ENCODE data around the gene GLYR1. TPM values are rescaled to one million over a fixed set of nuclear protein-coding genes. Genes with fewer than 3 reads are reported as not detected.

The GLYR1 gene
- total and polyA plus RNA-seq, 2 of the 4 experiments (the other 2 are of a cell fraction) = 26.0 to 54.2 TPM

- H2AK9ac ChIP-seq (replicated peaks; ENCODE audit: low read depth, low read length, poor library complexity) = no peak overlapping the region
Observed at GRCh38 chr16:4754865-4755264, 92.2 kb downstream of the GLYR1 start.

More at GRCh38 chr16:4754865-4755264, 92.2 kb downstream of the GLYR1 start:
- no peak for DNase-seq
- intact Hi-C loops (cut with micrococcal nuclease) = no loop called here
- POLR2A ChIA-PET (ENCODE audit: unreplicated experiment) = no interaction called here
- H3K27ac ChIP-seq (ENCODE audit: insufficient read depth, low read length) = no peak overlapping the region
- no peaks in the 10 kb centered on the region for H3K27me3 ChIP-seq (ENCODE audit: control insufficient read depth, insufficient read depth, low read length)
- H4K5ac ChIP-seq (ENCODE audit: low read depth, low read length) = no peak overlapping the region
- no peak overlapping the region for H2AFZ ChIP-seq (replicated peaks; ENCODE audit: low read length, poor library complexity)
- no peak overlapping the region for H4K8ac ChIP-seq (ENCODE audit: low read depth in 2 of 2, low read length in 2 of 2)
- in situ Hi-C loops (cut with MboI; ENCODE audit: low sequenced_read_pairs) = no loop called here
- H3K9ac ChIP-seq (ENCODE audit: low read depth, low read length) = no peak overlapping the region
- H2BK20ac ChIP-seq (ENCODE audit: low read depth, low read length) = no peak overlapping the region
- peaks cover 63% of the 10 kb centered on the region for H3K36me3 ChIP-seq (ENCODE audit: control insufficient read depth, insufficient read depth, low read length)
- ATAC-seq (ENCODE audit: low read depth) = no peak
- no CpG with 5 or more reads among the region's 4 CpGs for WGBS, 2 experiments (ENCODE audit: extremely low coverage in 2 of 2, insufficient read length in 1 of 2)
- H2BK5ac ChIP-seq (ENCODE audit: low read depth, low read length, poor library complexity, severe bottlenecking) = no peak overlapping the region
- no peak overlapping the region for H3K4me3 ChIP-seq (ENCODE audit: insufficient read depth, low read depth, low read length)
- no peak overlapping the region for H2BK120ac ChIP-seq (ENCODE audit: low read depth, low read length)
- no peak overlapping the region for H2AK5ac ChIP-seq (ENCODE audit: low read depth, low read length)
- dilution Hi-C loops (cut with HindIII; ENCODE audit: low sequenced_read_pairs, unreplicated experiment) = no loop called here
- peaks cover 5% of the 10 kb centered on the region; the same call in 1 of the 2 replicates for H4K20me1 ChIP-seq (ENCODE audit: insufficient read depth, low read length)
- H3K4me2 ChIP-seq (ENCODE audit: low read depth, low read length) = no peak overlapping the region
- no peaks in the 10 kb centered on the region for H3K9me1 ChIP-seq (ENCODE audit: insufficient read depth, low read length)
- no peak overlapping the region for H3K56ac ChIP-seq (ENCODE audit: extremely low read depth, insufficient read depth, low read length)
- CTCF ChIA-PET = no interaction called here
- H3K14ac ChIP-seq (replicated peaks; ENCODE audit: low read depth, low read length) = no peak overlapping the region
- no peak overlapping the region for H3K23ac ChIP-seq (ENCODE audit: low read depth, low read length)
- H4K91ac ChIP-seq (ENCODE audit: insufficient read depth, low read depth, low read length) = no peak overlapping the region
- H3K4me1 ChIP-seq (ENCODE audit: control insufficient read depth, insufficient read depth, low read length) = no peaks in the 10 kb centered on the region
- no peak overlapping the region for H3K4ac ChIP-seq (ENCODE audit: low read depth, low read length)
- H3K18ac ChIP-seq (ENCODE audit: low read depth, low read length) = no peak overlapping the region
- BruUV-seq (replicated peaks) = no TSS peak
- TF ChIP-seq FOS (IDR thresholded peaks at IDR 0.05; ENCODE audit: low read depth, low read length) (no peak), MAZ (IDR thresholded peaks at IDR 0.05; ENCODE audit: borderline replicate concordance, low read depth, low read length) (no peak), CEBPB (IDR thresholded peaks at IDR 0.05; ENCODE audit: low read depth, low read length) (no peak), BHLHE40 (IDR thresholded peaks at IDR 0.05; ENCODE audit: low read depth, low read length) (no peak), CHD1 (IDR thresholded peaks at IDR 0.05; ENCODE audit: low read depth, low read length) (no peak), RCOR1 (IDR thresholded peaks at IDR 0.05; ENCODE audit: insufficient replicate concordance, low read length) (no peak), RAD21 (IDR thresholded peaks at IDR 0.05; ENCODE audit: low read length) (no peak), MAFK (IDR thresholded peaks at IDR 0.05; ENCODE audit: low read depth, low read length) (no peak), CTCF (conservative IDR thresholded peaks at IDR 0.05; ENCODE audit: low read depth, low read length) (no peak), USF2 (IDR thresholded peaks at IDR 0.05; ENCODE audit: low read depth, low read length) (no peak), MXI1 (IDR thresholded peaks at IDR 0.05; ENCODE audit: borderline replicate concordance, low read depth, low read length) (no peak)
- H3K79me1 ChIP-seq (ENCODE audit: low read depth in 1 of 2, low read length in 2 of 2) = peaks cover 6 to 7% of the 10 kb centered on the region in 2 experiments; a peak in 3 of 4 replicates
- H3K9me3 ChIP-seq (ENCODE audit: control insufficient read depth, insufficient read depth, low read length) = peaks cover 4% of the 10 kb centered on the region
- H2BK15ac ChIP-seq (ENCODE audit: low read depth, low read length) = no peak overlapping the region
